K562 (cell line): ENCODE results near the gene SETD1B. TPM values are rescaled to one million over a fixed set of nuclear protein-coding genes. Genes with fewer than 3 reads are reported as not detected.

Experiments used
- ADNP ChIP-seq: fragments of 200-800 bp; sonication (Bioruptor generic); IDR thresholded peaks from 2 replicates; pipeline ENCODE4 v1.6.1; 2016; ENCODE audit warnings: missing genetic modification characterization, missing compliant biosample characterization
- AFF4 ChIP-seq: sonication (generic); formaldehyde crosslinking; IDR thresholded peaks from 2 replicates; pipeline ENCODE4 v1.8.0; 2023; ENCODE audit warnings: mild to moderate bottlenecking, missing genetic modification reagents
- ARHGAP35 ChIP-seq: fragments of 450-650 bp; IDR thresholded peaks from 2 replicates; pipeline ENCODE4 v1.6.1; 2018; ENCODE audit not compliant: partially characterized antibody
- CC2D1A ChIP-seq: fragments of 450-650 bp; IDR thresholded peaks from 2 replicates; pipeline ENCODE4 v1.6.1; 2017; ENCODE audit warnings: mild to moderate bottlenecking
- CHD2 ChIP-seq: IDR thresholded peaks from 2 replicates; pipeline ENCODE4 v1.6.1; 2011; ENCODE audit warnings: low read depth, low read length
- CXXC5 ChIP-seq: fragments of 250-450 bp; sonication (Bioruptor Pico); IDR thresholded peaks from 2 replicates; pipeline ENCODE4 v1.8.0; 2022; ENCODE audit warnings: inconsistent platforms, mild to moderate bottlenecking, moderate library complexity
- FOSL1 ChIP-seq: fragments of 200-800 bp; sonication (Bioruptor generic); conservative IDR thresholded peaks from 2 replicates; pipeline ENCODE4 v1.6.1; 2016; ENCODE audit warnings: missing genetic modification characterization, missing compliant biosample characterization
- FOXA3 ChIP-seq, 2 experiments: fragments of 450-650 bp in 1 of 2; sonication (generic) in 1 of 2; formaldehyde crosslinking; IDR thresholded peaks in 1 of 2; conservative IDR thresholded peaks in 1 of 2; 2 replicates each; pipeline versions ENCODE4 v1.4.0 to v1.8.0; 2020 to 2022; ENCODE audit warnings: mild to moderate bottlenecking in 2 of 2, missing genetic modification reagents in 1 of 2
- GATA2 ChIP-seq: sonication (generic); formaldehyde crosslinking; IDR thresholded peaks from 2 replicates; pipeline ENCODE4 v1.4.0; 2020; ENCODE audit warnings: mild to moderate bottlenecking, missing genetic modification reagents
- GATAD2B ChIP-seq: fragments of 450-650 bp; IDR thresholded peaks from 2 replicates; pipeline ENCODE4 v1.6.1; 2017; ENCODE audit warnings: mild to moderate bottlenecking, borderline replicate concordance
- JUN ChIP-seq, 2 experiments: sonication (generic) in 1 of 2; formaldehyde crosslinking in 1 of 2; IDR thresholded peaks; 2 replicates each; pipeline versions ENCODE4 v1.6.1 to v1.8.0; 2012 to 2022; ENCODE audit warnings: borderline replicate concordance in 2 of 2, mild to moderate bottlenecking in 2 of 2, improper control_type of control experiment in 1 of 2, low read depth in 1 of 2, low read length in 1 of 2, missing genetic modification reagents in 1 of 2
- NCOA4 ChIP-seq: fragments of 450-650 bp; IDR thresholded peaks from 2 replicates; pipeline ENCODE4 v1.6.1; 2018; ENCODE audit warnings: mild to moderate bottlenecking; ENCODE audit not compliant: partially characterized antibody
- RFX5 ChIP-seq: IDR thresholded peaks from 2 replicates; pipeline ENCODE4 v1.6.1; 2011; ENCODE audit warnings: low read depth, mild to moderate bottlenecking, improper control_type of control experiment, low read length
- RHOXF2B ChIP-seq: fragments of 250-450 bp; sonication (Bioruptor Pico); conservative IDR thresholded peaks from 2 replicates; pipeline ENCODE4 v1.5.1; 2021
- SMAD4 ChIP-seq: fragments of 250-450 bp; sonication (Bioruptor Pico); conservative IDR thresholded peaks from 2 replicates; pipeline ENCODE4 v1.8.0; 2021; ENCODE audit warnings: inconsistent platforms, mild to moderate bottlenecking, moderate library complexity
- SMARCA5 ChIP-seq: fragments of 450-650 bp; IDR thresholded peaks from 2 replicates; pipeline ENCODE4 v1.6.1; 2016
- THRA ChIP-seq: fragments of 450-650 bp; IDR thresholded peaks from 2 replicates; pipeline ENCODE4 v1.6.1; 2017; ENCODE audit warnings: mild to moderate bottlenecking, moderate library complexity
- ZBTB33 ChIP-seq: sonication (generic); formaldehyde crosslinking; IDR thresholded peaks from 2 replicates; pipeline ENCODE4 v1.8.1; 2023; ENCODE audit warnings: mild to moderate bottlenecking, missing genetic modification reagents
- ZC3H4 ChIP-seq: sonication (generic); formaldehyde crosslinking; IDR thresholded peaks from 2 replicates; pipeline ENCODE4 v1.9.0; 2021; ENCODE audit warnings: missing genetic modification reagents, borderline replicate concordance
- ZNF354B ChIP-seq: fragments of 250-450 bp; sonication (Bioruptor Pico); IDR thresholded peaks from 2 replicates; pipeline ENCODE4 v1.4.0; 2020
- polyA plus RNA-seq, 8 experiments: library from polyadenylated mRNA; depleted of rRNA in 4 of 8; stranded (reverse) in 5 of 8; unstranded in 3 of 8; fragments of >200 nt; fragmentation: Nextera tagmentation in 2 of 8; fragmentation: Illumina TruSeq in 1 of 8; extraction: Ambion mirVana in 2 of 8; extraction: Trizol in 1 of 8; gene quantifications; 2 replicates each; pipeline versions ENCODE4 v1.2.1 to v1.2.3, GENCODE V29; 2011 to 2014; ENCODE audit warnings: inconsistent platforms in 1 of 8, missing spikeins in 1 of 8
- total RNA-seq, 7 experiments: library from RNA; depleted of rRNA in 6 of 7; stranded (reverse); fragments of >200 nt in 6 of 7; fragmentation: Illumina TruSeq in 2 of 7; extraction: Trizol in 2 of 7; gene quantifications; 2 replicates each; pipeline versions ENCODE4 v1.2.1 to v1.2.3, GENCODE V29; 2011 to 2021; ENCODE audit warnings: low replicate concordance in 1 of 7

The SETD1B gene
- total and polyA plus RNA-seq, 9 of the 15 experiments (the other 6 are each of a cell fraction or from before 2014, with no cell fraction given) = 0.48 to 26.6 (median 2.3) TPM

- TF ChIP-seq CC2D1A (peak; percentile 52; the same call in 1 of the 2 replicates), GATAD2B (no peak), FOXA3 (CRISPR knock-in tag; conservative IDR thresholded peaks at IDR 0.05 in 1 of 2, IDR thresholded peaks at IDR 0.05 in 1 of 2) (no peak), SMAD4 (CRISPR knock-in tag) (0 out of 2 replicates have a peak, but pooled peaks have one; percentile 28), AFF4 (CRISPR knock-in tag) (no peak), ARHGAP35 (no peak), GATA2 (CRISPR knock-in tag) (peak; percentile 58), ZNF354B (CRISPR knock-in tag) (no peak), RHOXF2B (CRISPR knock-in tag) (no peak), ZBTB33 (CRISPR knock-in tag) (no peak), CHD2 (no peak), FOSL1 (peak; percentile 55; the same call in 1 of the 2 replicates), NCOA4 (no peak), CXXC5 (CRISPR knock-in tag) (peak; percentile 16; the same call in 1 of the 2 replicates), JUN (IDR thresholded peaks at IDR 0.05; ENCODE audit: borderline replicate concordance, low read depth, low read length) (no peak), JUN (CRISPR knock-in tag; IDR thresholded peaks at IDR 0.05; ENCODE audit: borderline replicate concordance) (no peak), SMARCA5 (no peak), THRA (no peak), ZC3H4 (no peak), ADNP (no peak), RFX5 (no peak)
Observed at GRCh38 chr12:121781998-121782979, 21.5 kb upstream of the SETD1B start (continued).
